Measurements from ENCODE around the gene UBASH3B.
"Not testable (repeated sequence)": the region's sequence is repeated elsewhere in the genome, so short reads cannot be mapped to it uniquely, and the experiment has no call there.

Gene UBASH3B

GRCh38 chr11:122711362-122711761 is 55.8 kb downstream of the UBASH3B start:
- DNase-seq = no peak

DNA sequence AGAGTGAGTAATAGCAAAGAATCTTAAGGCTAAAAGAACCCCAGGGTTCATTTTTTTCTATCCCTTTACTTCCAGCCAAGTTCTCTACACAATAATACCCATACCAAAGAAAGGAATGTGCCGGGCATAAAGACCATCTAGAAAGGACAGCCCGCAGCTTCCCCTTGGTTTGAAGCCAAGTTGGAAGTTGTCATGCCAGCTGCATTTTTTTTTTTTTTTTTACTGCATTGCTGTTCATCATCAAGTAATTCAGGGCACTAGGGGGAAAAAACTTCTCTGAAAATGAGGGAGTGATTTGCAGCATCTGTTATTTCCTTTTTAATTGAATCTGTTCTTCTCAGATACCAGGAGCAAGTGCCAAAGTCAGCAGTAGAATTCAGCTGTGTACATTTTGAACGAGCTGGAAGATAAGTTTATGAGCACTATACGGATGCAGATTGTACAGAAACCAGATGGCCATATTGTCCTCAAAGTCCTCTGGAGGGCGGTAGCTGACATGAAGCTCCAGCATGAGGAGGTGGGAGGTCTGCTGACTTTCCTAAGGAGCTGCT is 56.4 kb downstream of the UBASH3B start:
- no peak for DNase-seq

- no peak for DNase-seq
These were observed 58.5 kb downstream of the UBASH3B start for GRCh38 chr11:122714004-122714403.

DNA sequence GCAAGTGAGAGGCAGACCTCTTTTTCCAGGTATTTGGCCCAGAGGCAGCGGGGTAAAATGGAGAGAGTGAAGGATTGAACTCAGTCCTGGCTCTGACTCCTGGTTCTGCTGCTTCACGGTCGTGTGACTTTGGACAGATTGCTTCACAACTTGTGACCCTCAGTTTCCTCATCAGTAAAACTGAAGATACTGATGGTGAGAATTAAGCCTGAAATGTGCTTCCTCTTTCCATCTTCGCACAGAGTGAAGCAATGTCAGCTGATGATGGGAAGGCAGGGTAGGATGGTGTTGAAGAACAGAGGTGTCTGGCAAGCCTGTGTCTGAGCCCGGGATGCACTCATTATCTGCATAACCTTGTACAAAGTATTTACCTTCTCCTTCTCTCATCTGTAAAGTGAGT is 59.0 kb downstream of the UBASH3B start:
- DNase-seq = no peak

DNA sequence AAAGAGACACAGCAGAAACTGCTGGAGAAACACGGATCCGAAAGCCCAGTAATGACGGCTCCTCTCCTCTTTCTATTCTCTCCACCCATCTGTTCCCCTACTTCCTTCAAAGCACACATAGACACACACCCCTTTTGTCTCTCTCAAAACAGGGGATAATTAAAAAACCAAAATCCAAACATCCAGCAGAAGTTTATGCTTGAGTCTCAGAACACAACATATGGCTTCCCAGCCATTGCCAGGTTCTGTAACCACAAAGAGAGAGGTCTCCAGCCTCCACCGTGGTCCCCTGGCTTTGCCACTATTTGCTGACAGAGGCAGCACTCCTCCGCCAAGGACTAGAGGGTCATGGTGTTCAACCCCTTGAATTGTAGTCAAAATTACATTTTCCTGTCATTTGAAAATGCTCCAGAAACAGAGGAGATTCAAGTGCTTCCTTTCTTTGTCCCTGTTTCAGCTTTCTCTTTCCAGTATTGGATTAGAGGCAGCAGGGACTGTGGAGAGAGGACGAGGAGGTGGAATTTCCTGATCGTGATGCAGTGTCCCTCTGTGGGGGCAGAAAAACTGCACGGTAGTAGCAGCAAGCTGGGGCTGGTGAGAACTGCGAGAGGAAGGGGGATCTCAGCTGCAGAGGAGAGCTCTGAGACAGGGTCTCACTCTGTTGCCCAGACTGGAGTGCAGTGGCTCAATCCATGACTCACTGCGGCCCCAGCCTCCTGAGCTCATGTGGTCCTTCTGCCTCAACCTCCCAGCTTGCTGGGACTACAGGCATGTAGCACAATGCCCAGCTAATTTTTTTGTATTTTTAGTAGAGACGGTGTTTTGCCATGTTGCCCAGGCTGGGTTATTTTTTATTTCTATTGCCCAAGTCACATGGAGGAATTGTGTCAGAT is 60.3 kb downstream of the UBASH3B start:
- DNase-seq = no peak

DNA sequence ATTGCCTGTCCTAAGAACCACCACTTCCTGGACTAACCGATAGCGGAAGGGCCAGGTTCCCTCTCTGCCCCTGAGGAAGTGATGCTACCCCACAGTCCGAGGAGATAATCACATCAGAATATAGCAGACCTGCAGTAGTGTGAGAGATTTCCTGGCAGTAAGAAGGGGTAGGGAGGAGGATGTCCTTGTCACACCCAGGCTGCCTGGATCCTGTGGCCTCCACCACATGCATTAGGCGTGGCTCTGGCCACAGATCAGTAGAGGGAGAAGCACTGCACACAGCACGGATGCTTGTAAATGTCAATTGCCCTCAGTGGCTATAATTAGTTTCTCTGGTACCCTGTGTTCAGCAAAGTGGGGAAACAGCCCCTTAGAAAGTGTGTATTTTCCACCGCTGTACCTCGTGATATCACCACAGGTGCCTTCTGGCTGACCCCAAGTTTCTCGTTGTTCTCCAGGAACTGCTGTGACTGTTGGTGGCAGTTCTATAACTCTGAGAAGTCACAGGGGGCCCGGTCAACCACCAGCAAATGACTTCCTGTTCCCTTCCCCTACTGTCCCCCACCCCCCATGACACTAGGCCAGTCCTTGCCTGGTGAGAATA is 61.8 kb downstream of the UBASH3B start:
- DNase-seq = no peak

- no peak for DNase-seq
These were observed 64.8 kb downstream of the UBASH3B start for GRCh38 chr11:122720107-122720881.

- no peak for DNase-seq
These were observed 65.9 kb downstream of the UBASH3B start for GRCh38 chr11:122721201-122721963.

GRCh38 chr11:122721964-122722266 is 66.4 kb downstream of the UBASH3B start:
- no peak for DNase-seq

DNA sequence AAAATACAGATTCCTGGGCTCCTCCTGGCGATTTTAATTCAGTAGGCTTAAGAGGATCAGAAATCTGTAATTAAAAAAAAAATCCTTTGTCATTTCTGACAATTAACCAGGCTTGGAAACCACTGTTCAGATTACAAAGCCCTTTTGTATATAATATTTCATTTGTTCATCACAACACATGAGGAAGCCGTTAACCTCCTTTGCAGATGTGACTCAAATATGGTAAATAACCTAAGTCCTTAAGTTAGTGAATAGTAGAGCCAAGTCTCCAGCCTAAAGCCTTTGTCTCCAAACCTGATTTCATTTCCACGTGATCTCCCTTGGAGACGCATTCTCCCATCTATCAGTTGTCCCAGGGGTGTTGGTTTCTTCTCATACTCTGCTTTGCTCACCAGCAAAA is 67.6 kb downstream of the UBASH3B start:
- DNase-seq = no peak

DNA sequence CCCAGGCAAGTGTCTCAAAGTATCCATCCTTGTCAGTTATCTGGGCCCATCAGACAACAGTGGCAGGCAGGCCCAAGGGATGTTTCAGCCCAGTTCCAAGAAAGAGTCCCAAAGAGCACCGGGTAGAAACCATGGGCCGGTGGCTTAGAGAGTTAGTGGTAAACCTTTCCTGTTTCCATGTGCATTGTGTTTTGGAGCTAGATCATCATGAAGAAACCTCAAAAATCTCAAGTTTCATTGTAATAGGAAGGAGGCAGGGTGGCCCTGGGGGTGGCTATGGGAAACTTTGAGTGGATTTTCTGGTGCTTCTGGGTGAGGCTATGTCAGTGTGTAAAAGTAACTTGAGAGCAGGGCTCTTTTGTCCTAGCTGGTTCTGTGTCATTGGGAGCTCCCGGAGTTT is 68.1 kb downstream of the UBASH3B start:
- no peak for DNase-seq

GRCh38 chr11:122724520-122724919 is 69.0 kb downstream of the UBASH3B start:
- DNase-seq = no peak

GRCh38 chr11:122726028-122726427 is 70.5 kb downstream of the UBASH3B start:
- no peak for DNase-seq

GRCh38 chr11:122727101-122727929 is 71.8 kb downstream of the UBASH3B start:
- DNase-seq = no peak

- no peak for DNase-seq
These were observed 73.0 kb downstream of the UBASH3B start for GRCh38 chr11:122728561-122728960.

GRCh38 chr11:122729139-122729538 is 73.6 kb downstream of the UBASH3B start:
- DNase-seq = no peak

DNA sequence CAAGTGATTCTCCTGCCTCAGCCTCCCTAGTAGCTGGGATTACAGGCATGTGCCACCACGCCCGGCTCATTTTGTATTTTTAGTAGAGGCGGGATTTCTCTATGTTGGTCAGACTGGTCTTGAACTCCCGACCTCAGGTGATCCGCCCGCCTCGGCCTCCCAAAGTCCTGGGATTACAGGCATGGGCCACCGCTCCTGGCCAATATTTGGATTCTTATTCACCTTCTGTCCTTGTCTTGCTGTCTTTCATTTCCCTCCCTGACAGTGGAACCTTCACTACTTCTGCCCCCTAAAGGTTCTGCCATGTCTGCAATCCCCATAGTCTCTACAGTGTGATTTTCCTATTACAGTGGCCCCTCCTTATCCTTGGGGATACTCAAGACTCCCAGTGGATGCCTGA is 75.2 kb downstream of the UBASH3B start:
- DNase-seq = not testable (repeated sequence)

- DNase-seq = no peak
These were observed 76.0 kb downstream of the UBASH3B start for GRCh38 chr11:122731500-122731913.

DNA sequence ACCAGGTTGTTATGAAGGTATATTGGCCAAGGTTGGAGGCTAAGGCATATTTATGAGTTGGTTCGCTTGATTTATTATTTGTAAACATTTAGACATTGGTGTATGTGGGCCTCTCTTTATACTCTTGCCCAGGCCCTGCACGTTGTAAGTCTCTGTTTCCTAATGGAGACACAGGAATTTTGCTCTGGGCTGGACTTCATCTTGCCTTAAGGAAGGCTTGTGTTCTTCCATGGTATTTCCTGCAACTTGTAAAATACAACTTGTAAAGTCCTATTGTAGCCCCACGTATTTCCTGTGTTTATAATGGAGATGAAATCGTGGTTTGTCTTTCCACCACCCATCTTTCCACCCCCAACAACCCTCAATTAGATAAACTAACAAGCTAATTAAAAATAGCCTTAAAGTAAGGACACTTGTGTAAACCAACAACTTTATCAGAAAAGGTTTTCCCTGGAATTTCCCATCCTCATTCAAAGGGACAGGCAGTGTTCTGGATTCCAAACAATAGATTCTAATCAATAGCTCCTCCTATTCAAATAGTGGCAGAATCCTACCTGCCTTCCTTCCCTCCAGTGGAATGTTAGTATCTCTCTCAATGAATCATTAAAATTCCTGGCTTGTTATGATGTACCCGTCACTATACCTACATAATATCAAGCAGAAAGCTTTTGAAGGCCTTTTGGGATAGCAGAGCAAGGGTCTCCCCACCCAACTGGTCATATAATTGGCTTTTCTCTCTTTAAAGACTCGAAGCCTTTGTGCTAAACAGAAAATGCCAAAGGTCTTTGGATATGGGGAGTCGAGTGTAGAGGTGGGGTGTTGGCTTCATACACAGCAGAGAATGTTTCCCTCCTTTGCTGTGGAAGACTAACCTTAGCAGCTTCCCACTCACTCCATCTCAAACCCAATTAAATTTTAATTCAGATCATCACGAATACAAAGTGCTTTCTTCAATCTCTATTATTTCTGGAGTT is 77.1 kb downstream of the UBASH3B start:
- no peak for DNase-seq

DNA sequence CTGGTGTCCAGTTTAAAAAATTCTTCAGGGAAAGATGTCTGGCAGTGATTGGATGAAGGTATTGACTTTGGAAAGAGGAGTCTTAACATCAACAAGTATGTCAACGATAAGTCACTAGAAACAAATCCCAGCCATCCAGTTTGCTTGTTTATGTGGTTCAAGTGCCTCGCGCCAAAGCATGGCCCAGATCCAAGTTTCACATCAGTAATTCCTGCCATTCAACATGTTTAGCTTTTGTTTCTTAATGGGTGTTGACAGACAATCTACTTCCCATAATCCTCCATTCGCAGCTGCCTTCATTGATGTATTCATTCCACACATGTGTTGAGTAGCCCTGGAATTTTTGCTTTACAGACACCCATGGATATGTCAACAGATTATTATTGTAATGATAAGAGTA is 77.8 kb downstream of the UBASH3B start:
- DNase-seq = peak; percentile 21 to 79 (median 42)
